H1 (cell line): ENCODE data around the gene MYH9.

Source experiments
- CBX5 ChIP-seq: fragments of 300-800, 300-1000 bp; sonication (generic); IDR thresholded peaks from 2 replicates; pipeline ENCODE4 v1.7.1; 2016; ENCODE audit warnings: antibody characterized with exemption, low read length, low read depth
- CEBPB ChIP-seq: IDR thresholded peaks from 2 replicates; pipeline ENCODE4 v1.6.1; 2012; ENCODE audit warnings: low read depth, low read length
- EP300 ChIP-seq, 2 experiments: IDR thresholded peaks; 1 replicate in 1 of 2; 2 replicates in 1 of 2; pipeline ENCODE4 v1.6.1; 2011 to 2012; ENCODE audit warnings: low read depth in 2 of 2, low read length in 2 of 2, mild to moderate bottlenecking in 2 of 2, borderline replicate concordance in 1 of 2, inconsistent platforms in 1 of 2, moderate library complexity in 1 of 2
- GABPA ChIP-seq: IDR thresholded peaks from 2 replicates; pipeline ENCODE4 v1.6.1; 2011; ENCODE audit warnings: mild to moderate bottlenecking, low read length, moderate library complexity, borderline replicate concordance; ENCODE audit not compliant: insufficient read depth
- HDAC2 ChIP-seq, 2 experiments: fragments of 300-600 bp in 1 of 2; sonication (generic) in 1 of 2; IDR thresholded peaks; 2 replicates each; pipeline ENCODE4 v1.6.1; 2011 to 2012; ENCODE audit warnings: low read depth in 2 of 2, low read length in 2 of 2, mild to moderate bottlenecking in 2 of 2, moderate library complexity in 2 of 2, borderline replicate concordance in 1 of 2, inconsistent platforms in 1 of 2
- PHF8 ChIP-seq: fragments of 200-600 bp; sonication (generic); conservative IDR thresholded peaks from 2 replicates; pipeline ENCODE4 v1.7.1; 2012; ENCODE audit warnings: low read depth, mild to moderate bottlenecking, inconsistent platforms, low read length, moderate library complexity
- RFX5 ChIP-seq: IDR thresholded peaks from 2 replicates; pipeline ENCODE4 v1.6.1; 2011; ENCODE audit warnings: low read depth, low read length, improper control_type of control experiment, borderline replicate concordance
- TAF7 ChIP-seq: optimal IDR thresholded peaks from 2 replicates; pipeline ENCODE3; 2011; ENCODE audit warnings: low read depth, mild to moderate bottlenecking, inconsistent platforms, low read length, moderate library complexity, borderline replicate concordance
- ZNF274 ChIP-seq: IDR thresholded peaks from 2 replicates; pipeline ENCODE4 v1.7.0; 2012; ENCODE audit warnings: low read length, borderline replicate concordance; ENCODE audit errors: extremely low read depth
- TF ChIP-seq, protein P1 (sequence below): IDR thresholded peaks from 2 replicates; pipeline ENCODE4 v1.6.1; 2012; ENCODE audit warnings: inconsistent platforms
- TF ChIP-seq, protein P2 (sequence below), 3 experiments: IDR thresholded peaks; 1 replicate in 2 of 3; 2 replicates in 1 of 3; pipeline versions ENCODE4 v1.5.1 to v1.6.1; 2011; ENCODE audit warnings: low read length in 3 of 3, mild to moderate bottlenecking in 3 of 3, inconsistent platforms in 2 of 3, low read depth in 1 of 3, moderate library complexity in 1 of 3; ENCODE audit not compliant: insufficient read depth in 1 of 3; ENCODE audit errors: control extremely low read depth in 1 of 3
- TF ChIP-seq, protein P3 (sequence below): IDR thresholded peaks from 2 replicates; pipeline ENCODE4 v1.6.1; 2011; ENCODE audit warnings: low read depth, mild to moderate bottlenecking, low read length; ENCODE audit not compliant: insufficient read depth

DNA sequence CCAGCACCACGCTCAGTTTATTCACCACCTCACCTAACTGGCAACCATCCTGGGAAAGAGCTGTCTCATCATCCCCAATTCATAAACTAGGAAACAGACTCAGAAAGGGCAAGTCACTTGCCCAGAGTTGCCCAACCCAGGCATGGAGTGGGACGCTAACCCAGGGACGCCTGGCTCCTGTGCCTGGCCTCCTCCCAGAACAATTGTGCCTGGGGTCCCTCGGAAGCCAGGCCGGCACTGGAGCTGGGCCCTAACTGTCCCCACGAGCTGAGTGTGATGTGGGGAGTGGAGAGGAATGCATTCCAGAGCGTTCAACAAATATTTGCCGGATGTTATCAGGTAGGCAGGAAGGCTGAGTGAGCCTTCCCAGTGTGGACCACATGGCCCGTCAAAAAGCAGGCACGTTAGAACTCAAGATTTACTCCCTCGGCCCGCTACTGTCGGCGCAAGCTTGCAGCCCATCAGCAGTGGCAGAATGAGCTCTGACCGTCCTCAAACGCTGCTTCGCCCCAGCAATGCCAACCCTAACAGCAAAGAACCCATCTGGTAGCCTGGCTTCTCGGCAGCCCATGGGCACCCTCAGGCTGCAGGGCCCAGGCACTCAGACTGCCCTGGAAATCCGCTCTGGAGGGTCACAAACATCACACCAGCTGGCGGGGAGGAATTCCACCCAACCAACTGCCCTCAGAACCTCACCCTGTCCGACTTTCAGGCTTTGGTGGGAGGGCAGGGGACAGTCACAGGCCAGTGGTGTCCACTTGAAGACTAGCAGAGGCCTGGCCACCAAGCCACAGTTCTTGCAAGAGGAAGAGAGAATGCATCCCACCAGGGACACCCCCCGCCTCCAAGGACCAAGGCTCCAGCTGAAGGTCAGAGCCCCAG is 35.6 kb downstream of the MYH9 start:
- TF ChIP-seq HDAC2 (IDR thresholded peaks at IDR 0.05; ENCODE audit: borderline replicate concordance in 1 of 2, low read depth in 2 of 2, low read length in 2 of 2) (no peak), CBX5 (no peak), TAF7 (no peak), CEBPB (no peak), GABPA (no peak), RFX5 (no peak), EP300 (IDR thresholded peaks at IDR 0.05; ENCODE audit: borderline replicate concordance in 1 of 2, low read depth in 2 of 2, low read length in 2 of 2) (no peak), ZNF274 (no peak), PHF8 (no peak)
- TF ChIP-seq, protein P1, sequence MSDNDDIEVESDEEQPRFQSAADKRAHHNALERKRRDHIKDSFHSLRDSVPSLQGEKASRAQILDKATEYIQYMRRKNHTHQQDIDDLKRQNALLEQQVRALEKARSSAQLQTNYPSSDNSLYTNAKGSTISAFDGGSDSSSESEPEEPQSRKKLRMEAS: no peak
- TF ChIP-seq, protein P2, sequence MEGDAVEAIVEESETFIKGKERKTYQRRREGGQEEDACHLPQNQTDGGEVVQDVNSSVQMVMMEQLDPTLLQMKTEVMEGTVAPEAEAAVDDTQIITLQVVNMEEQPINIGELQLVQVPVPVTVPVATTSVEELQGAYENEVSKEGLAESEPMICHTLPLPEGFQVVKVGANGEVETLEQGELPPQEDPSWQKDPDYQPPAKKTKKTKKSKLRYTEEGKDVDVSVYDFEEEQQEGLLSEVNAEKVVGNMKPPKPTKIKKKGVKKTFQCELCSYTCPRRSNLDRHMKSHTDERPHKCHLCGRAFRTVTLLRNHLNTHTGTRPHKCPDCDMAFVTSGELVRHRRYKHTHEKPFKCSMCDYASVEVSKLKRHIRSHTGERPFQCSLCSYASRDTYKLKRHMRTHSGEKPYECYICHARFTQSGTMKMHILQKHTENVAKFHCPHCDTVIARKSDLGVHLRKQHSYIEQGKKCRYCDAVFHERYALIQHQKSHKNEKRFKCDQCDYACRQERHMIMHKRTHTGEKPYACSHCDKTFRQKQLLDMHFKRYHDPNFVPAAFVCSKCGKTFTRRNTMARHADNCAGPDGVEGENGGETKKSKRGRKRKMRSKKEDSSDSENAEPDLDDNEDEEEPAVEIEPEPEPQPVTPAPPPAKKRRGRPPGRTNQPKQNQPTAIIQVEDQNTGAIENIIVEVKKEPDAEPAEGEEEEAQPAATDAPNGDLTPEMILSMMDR (IDR thresholded peaks at IDR 0.05; ENCODE audit: control extremely low read depth in 1 of 3, insufficient read depth in 1 of 3, low read depth in 1 of 3, low read length in 3 of 3): no peak
- TF ChIP-seq, protein P3, sequence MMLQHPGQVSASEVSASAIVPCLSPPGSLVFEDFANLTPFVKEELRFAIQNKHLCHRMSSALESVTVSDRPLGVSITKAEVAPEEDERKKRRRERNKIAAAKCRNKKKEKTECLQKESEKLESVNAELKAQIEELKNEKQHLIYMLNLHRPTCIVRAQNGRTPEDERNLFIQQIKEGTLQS: no peak
